ENCODE measurements around the gene ELL2.

ELL2 gene

DNA sequence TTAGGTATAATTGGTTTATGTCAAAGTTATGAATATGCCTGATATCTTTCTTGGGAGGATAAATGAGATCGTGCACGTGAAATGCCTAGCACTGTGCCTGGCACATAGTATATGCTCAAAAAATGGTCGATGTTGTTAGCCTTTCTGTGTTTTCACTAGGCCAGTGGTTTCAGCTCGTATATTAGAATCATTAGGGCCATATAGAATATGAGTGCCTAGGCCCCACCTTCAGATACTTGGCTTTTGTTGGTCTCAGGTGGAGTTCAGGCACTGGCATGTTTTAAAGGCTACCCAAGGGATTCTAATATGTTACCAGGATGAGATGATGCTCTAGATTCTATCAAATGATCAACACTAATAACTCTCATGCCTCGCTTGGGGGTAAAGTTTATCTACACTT, 56.8 kb downstream of the ELL2 start:
- DNase-seq, result no peak

DNA sequence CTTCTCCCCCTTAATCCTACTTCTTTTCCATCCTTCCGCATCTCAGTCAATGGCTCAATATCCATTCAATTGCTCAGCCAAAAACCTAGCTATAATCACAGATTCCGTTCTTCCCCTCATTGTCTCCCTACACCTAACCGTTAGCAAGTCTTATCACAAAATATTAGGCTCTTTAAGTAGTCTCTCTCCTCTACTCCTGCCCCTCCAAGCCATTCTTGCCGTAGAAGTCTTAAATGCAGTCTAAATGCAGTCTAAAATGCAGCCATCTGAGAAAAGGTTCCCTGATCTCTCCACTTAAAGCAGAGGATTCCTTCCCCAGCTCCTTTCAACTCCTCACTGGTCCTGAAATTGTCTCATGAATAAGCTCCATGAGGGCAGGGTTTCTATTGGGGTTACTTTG, 57.8 kb downstream of the ELL2 start:
- no peak for DNase-seq

DNA sequence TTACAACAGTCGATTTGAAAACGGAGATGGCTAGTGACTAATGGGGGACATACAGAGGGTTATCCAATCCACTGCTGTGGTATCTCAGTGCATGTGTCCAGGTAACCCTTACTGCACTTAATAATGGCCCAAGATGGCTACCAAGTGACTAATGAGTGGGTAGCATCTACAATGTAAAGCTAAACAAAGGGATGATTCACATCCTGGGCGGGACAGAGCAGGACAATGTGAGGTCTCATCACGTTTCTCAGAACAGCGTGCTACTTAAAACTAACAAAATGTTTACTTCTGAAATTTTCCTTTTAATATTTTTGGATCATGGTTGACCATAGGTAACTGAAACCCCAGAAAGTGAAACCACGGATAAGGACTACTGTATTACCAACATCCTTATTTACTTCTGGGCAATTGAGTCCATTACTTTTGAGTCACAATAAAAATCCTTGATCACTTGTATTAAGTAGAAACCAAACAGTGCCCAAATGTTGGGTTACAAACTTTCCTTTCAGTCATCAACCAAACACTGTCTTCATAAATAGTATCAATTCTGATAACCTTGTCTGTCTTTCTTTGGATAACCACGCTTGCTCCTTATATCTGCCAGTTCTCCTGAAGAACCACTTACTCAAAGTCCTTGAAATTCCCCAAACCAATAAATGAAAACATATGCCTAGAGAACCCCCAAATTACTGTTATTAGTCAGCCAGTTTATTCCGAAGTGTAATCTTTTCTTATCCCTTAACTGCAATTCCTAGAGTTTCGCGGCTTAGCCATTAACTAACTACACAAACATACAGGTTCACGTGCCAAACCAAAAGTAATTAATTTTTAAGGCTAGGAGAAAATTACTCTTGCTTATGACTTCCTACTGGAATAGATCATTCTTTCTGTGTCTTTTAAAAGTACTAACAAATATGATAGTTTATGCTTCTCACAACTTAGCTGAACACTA, 59.7 kb downstream of the ELL2 start:
- DNase-seq, result no peak

DNA sequence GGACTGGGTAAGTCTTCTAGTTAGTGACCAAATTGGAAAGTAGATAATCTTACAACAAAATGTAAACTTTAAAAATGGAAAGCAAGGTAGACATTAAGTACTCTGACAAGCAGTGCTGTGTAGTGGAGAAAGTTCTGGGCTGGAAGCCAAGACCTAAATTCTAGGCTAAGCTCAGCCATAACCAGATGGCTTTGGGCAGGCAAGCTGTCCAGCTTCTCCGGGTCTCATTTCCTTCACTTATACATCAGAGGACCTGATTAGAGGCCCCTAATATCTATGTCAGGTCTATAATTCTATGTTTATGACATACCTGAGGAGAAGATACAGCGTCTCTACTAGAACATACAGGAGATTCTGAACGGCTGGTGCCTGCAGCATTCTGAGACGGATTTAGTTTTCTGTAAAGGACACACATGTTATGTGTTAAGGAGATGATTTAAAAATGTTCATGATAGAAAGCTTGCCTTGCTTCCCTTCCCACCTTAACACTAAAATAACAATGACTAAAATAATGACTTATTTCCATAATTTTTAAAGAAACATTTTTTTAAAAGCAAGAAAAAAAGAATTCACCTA, 61.2 kb downstream of the ELL2 start:
- DNase-seq, result peak; percentile 76

DNA sequence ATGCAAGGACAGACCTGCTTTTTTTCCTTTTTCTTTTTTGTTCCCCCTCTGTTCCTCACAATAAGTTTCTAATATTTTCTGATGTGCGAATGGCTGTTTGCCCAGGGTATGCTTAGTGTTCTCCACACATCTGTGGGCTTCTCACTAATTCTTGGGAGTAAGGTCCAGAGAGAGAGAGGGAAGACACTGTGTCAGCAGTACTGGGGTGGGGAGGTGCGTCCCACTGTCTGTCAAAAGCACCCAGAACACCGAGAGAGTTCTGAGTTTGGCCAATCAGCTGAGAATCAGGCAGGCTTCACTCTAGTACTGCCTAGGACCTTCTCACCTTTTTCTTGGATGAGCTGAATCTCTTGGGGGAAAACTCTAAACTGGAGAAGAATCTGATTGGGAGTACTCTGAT, 61.8 kb downstream of the ELL2 start:
- no peak for DNase-seq

DNA sequence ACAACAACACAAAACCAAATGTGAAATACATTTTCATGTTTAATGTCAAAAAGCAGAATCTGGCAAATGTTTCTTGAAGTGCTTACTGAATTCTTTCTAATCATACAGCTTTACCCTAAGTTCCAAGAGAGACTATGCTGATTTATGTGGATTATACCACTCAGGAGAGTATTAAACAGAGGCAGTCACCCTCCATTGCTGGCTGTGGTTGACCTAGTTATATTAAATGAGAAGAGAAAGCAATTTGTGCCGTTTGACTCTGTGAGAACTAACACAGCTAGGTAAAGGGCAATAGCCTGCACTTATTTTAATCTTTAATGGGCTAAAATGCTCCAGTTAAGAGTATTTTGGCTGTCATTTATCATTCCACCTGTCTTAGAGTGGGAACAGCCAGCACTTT, 62.6 kb downstream of the ELL2 start:
- no peak for DNase-seq

DNA sequence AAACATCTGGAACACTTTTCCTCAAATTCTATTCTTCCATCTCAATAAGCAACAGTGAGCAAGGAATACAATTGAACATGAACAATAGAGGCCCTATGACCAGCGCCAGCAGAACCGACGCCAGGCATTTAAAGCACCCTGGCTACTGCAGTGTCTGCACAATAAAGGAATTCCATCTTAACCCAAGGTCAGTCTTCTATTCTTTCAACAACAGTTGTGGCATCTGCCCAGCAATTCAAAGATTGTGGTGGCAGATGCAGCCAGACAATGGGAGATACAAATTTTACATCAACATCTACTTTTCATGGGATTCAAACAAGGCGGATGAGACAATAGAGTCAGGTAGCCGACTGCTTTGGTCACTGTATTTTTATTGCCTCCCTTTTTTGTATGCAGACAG, 65.9 kb downstream of the ELL2 start:
- DNase-seq, result no peak

DNA sequence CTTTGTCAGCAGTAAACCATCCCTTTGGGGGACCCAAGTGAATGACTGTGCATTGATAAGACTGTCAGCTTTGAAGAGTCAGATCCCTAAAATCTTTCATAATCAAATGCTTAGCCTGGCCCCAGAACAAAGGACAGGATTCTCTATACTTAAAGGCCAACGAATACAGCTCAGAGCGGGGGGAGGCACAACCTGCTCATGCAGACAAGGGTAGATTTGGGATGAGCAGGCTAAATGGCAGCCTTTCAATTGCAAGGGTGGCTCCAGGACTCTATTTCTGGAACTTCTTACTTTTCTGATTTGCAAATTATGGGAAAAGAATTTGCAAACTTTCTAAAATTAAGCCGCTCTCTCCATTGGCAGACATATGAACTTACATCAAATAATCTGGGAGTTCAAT, 66.4 kb downstream of the ELL2 start:
- no peak for DNase-seq

DNA sequence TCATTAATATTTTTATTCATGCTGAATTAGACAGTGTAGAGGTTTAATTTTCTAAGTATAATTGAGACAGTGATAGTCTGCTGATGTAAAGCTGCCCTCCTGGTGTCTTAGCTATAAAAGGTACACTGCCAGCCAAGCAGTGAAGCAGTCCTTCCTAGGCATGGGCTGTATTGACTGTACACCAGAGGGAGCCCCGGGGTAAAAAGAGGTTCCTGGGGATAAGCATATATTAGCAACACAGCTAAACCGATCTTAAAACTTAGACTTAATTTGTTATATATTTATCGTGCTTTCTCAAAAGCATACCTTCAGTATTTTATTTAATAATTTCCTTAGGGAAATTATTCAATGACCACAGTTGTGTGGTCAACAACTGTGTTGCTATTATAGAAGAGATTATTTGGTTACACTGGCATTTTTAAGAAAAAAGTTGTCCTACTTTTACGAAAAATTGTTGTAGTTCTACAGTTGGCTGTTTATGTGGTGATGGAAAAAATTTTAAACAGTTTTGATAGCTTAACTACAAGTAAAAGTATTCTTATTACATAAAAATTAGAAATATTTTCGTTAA, 68.8 kb downstream of the ELL2 start:
- DNase-seq, result peak; percentile 2

DNA sequence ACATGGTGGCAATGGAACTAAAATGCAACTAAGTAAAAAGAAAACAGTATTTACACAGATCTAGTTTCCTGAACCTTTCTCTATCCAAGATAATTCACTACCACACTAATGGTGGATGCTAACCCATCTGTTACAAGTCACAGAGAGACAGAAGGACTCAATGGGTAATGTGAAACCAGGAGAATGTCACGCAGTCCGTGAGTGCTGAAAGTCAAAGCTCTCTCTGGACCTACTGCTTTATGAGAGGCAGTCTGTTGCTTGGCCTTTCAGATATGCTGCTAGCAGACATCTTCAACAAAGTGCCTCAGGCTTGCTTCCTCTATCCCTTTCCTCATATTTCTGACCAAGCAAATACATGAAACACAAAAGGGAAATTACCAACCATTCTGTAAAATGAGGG, 70.2 kb downstream of the ELL2 start:
- DNase-seq, result peak; percentile 72

DNA sequence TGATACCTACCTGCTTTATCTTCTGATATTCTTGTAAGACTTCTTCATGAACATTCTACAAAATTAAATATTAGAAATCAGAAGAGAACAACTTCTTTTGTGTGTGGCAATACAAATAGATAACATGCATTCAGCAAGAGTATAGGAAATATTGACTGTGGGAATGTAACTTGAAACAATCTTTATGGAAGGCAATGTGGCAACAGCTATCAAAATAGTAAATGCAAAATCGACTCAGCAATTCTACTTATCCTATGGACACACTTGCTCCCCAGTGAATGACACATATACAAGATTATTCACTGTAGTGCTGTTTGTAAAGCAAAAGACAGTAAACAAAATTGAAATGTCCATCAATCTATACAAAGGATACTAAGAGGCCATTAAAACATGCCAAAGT, 72.6 kb downstream of the ELL2 start:
- DNase-seq, result no peak

DNA sequence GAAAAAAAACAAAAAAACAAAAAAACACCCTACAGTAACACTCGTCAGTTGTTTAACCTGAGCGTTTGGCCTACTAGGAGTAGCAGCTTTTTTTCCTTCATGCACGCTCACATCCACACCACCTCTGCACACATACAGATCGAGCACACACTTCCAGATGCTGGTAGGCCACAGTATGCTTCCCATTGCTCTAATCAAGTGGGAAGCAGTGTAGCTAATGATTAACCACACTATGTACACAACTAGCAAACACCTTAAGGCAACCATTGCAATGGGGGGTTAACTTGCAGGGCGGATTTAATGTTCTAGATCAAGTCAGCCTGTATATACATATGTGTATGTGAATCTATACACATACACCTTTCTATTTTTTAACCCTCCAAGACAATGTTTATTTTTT, 73.7 kb downstream of the ELL2 start:
- DNase-seq, result no peak

DNA sequence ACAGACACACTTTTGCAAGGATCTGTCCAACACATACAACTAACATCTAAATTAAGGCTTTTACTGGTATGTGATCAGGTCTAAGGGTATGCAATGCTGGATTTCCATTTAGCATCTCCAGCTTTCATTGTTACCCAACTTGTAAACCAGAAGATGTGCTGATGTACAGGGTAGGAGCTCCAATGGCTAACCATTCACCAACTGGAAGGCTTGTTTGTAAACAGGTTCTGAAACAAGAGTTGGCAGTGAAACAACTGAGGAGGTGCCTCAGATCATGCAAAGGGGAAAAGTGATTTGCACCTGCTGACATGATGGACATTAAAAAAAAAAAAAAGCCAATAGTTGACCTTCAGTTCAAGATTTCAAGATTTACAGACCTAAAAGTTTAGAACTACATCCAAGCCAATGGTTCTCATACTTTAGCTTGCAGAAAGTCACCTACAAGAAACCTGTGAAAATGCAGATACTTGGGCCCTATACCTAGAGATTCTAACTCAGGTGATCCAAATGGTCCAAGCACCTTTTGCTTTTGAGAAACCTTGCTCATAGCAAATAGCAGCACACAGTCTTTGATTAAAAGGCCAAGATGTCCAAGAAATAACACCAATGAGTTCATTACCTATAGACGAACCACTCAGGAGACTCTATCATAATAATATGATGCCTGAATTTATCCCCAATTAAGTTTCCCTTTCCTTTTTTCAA, 75.2 kb downstream of the ELL2 start:
- no peak for DNase-seq

DNA sequence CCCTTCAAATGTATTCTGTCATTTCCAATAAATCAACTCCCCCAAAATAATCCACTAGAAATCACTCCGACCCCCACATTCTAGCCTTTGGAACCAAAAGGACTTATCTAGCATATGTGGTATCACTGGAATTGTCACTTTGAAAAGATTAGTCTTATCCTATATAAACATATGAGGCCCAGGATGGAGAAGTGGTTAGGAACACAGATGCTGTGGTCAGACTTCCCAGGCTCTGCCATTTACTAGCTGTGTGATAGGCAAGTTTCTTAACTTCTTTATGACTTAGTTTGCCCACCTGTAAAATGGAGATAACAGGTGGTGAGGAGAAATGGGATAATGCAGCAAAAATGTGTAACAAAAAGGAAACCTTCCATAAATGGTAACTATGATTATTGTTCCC, 77.1 kb downstream of the ELL2 start:
- DNase-seq, result no peak

DNA sequence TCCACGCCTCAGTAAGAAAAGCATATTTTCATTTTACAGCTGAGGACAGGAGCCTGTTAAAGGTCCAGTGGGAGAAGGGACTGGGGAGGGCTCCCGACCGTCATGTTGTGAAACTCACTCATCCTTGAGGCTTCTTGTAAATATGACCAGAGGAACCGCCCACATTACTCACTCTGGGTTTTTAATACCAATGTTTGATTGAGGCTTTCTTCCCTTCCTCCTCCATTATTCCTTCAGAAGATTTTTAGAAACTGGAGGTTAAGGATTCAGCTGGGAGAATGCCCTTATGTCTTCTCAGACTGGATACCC, 77.7 kb downstream of the ELL2 start:
- no peak for DNase-seq

DNA sequence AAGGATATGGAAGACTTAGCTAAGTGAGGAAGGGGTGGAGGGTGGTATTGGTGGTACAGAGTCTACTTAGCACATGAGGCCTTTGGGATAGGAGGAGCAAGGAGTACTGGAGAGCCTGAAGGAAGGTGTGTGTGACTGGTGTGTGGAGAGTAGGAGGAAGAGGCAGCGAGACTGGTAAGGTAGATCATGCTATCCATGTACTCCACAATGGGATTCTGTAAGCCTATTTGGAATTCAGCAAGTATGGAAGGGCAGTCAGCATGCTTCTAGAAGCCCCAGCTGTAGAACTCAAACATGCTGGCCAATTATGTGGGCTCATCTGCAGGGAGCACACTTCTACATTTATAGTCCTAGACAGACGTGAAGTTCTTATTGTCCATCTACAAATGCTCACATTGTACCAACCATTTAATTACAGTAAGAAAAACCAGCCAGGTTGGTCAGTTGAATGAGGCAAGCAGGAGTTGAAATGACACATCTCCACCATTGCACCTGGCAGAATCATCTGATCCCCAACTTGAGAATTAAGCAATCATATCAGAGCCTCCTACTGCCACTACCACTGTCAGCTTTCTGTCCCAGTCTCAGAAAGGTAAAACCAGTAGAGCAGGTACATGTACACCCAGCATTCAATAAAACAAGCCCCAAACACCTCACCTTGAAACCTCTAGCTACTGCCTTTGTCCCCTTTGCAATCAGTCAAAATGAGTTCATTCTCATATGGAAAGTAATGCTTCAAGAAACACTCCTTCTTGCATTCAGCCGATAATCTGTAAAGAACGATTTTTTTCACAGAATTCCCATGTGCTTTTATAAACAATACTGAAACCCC, 78.2 kb downstream of the ELL2 start:
- DNase-seq, result no peak

DNA sequence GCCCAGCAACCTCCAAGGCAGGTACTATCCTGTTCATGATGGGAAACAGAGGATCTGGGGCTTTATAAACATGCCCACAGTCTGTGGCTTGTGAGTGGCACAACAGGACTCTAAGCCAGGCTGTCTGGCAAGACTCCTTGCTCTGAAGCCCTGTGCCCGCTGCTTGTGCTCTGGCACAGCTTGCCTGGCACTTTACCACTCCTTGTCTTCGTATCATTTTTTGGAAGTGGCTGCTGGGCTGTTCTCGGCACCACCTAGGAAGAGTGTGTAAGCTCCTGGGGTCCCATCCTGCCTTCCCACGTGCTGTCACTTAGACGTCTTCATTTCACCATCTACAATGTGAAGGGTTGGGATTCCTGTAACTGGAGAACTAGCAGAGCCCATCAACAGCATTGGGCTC, 79.8 kb downstream of the ELL2 start:
- no peak for DNase-seq

DNA sequence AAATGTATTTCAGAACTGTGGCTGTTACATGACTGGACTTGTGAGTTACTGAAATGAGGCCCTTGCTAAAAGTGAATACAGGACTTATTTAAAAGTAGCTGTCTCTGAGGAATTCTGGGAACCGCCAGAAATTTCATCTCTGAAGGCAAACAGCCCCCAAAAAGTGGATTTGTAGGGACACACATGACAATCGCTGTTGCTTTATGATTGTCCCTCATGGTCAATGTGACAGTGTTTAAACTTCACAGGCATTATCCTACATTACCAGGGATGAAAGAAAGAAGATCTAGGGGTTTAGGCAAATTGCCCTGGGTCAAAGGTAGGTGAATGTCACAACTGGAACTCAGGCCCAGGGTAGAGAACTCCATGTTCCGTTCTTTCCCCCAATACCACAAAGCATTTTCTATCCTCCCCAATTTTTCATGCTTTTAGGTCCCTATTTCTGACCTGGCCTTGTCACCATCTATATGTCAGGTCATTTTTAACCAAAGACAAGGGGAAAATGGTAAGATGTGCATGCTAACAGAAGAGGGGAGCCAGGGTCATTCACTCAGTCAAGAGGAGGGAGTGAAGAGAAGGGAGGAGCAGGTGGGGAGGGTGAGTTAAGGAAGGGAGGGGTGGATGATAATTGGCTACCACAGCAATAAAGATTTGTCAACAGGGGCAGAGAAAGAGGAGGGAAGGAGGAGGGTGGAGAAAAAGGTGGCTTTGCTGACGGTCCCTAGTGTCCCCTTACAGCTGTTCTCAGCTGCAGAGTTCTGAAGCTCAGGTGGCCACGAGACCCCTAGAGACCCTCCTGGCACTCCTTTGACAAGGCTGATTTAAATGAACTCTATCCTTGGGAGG, 81.3 kb downstream of the ELL2 start:
- DNase-seq, result no peak

DNA sequence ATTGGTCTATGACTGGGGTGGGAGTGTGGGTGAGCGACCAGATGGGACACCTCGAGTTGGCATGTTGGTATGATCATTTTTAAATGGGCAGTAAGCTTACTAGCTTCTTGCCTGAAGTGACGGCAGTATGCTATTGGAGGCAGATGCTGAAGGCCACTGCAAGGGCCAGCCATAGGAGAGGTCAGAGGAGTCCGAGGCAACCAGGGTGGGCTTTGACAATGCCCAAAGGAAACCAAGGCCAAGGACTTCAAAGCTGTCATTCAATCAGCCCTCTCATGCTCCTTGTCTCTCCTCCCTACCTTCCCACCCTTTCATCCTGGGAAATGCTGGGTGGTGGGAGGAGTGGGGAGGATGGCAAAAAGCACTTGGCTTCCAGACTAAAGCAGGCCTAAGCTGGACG, 82.0 kb downstream of the ELL2 start:
- no peak for DNase-seq

DNA sequence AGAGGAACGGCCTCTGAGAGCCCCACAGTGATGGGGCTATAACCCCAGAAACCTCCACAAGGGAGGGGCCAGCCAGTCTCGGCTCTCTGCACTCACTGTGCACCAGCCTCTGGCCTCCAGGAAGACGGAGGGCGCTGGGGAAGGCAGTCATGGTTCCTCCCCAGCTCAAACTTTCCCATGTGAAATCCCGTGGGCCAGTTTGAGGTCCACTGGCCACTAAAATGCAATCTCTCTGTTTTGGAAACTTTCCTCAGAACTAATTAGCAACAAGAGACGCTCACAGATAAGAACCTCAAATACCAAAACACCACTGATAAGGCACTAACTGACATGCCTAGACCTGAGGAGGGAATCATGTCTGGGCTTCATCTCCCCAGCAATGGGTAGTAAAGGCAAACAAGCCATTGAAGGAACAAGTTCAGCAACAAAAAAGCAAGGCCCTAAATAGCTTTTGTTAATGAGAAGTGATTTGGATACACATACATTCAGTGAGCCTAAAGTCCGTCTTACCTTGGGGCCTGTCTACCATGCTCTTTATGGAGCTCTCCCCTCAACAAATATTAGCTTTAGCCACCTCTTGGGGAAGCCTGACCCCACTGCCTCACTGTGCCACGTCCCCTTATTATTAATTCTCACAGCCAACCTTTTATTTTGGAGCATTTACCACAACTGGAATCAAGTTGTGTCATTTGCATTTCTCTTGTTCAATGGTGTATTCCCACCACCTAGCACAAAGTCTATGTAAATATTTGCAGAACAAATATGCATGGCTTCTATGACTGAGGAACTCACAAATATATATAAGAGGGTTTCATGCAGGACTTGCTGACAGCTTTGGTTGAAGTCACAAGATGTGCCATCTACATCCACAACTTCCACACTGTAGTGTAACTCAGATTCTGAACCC, 83.0 kb downstream of the ELL2 start:
- DNase-seq, result no peak

DNA sequence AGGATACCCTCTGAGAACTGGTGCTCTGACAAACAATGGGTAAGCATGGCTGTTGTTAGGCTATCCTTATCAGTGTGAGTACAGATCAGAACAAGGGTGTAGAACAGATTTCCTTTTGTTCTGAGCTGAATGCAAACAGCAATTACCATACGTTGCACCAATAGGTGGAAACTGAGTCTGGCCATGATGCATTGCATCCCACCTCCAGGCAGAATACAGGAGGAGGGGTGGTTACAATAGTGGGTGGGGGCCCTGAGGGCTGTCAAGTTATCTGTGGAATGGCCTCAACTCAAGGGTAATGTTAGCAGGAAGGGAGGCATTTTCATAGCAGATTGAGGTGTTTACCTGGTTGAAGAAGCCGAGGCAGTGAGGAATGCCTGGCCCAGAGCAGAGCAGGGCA, 84.9 kb downstream of the ELL2 start:
- no peak for DNase-seq

Measured in NCI-H2171 treated with DMSO at 0.1 percent for 48 hours (cell line).